Bronchial epithelial cell (primary cell): ENCODE results near the gene PDZK1IP1. TPM values are rescaled to one million over a fixed set of nuclear protein-coding genes. Genes with fewer than 3 reads are reported as not detected.

ENCODE experiments used
- DNase-seq: peaks from one replicate; pipeline ENCODE4 v3.0.0-alpha.2; 2010; ENCODE audit warnings: low read depth
- FAIRE-seq: peaks from 2 replicates; lab custom pipeline; 2011; peaks lifted over from hg19 to GRCh38; lab: Jason Lieb, UNC
- H3K27me3 ChIP-seq: 2 replicates; pipeline ENCODE4 v1.5.1; 2011; ENCODE audit warnings: low read length; ENCODE audit not compliant: control insufficient read depth, insufficient read depth
- H3K36me3 ChIP-seq: 2 replicates; pipeline ENCODE4 v1.5.1; 2011; ENCODE audit warnings: low read length; ENCODE audit not compliant: control insufficient read depth, insufficient read depth
- H3K4me3 ChIP-seq: 2 replicates; pipeline ENCODE4 v1.5.1; 2011; ENCODE audit warnings: mild to moderate bottlenecking, low read depth, low read length, control low read depth
- total RNA-seq: library from RNA; depleted of rRNA; stranded (reverse); fragments of >200 nt; gene quantifications from 2 replicates; pipeline ENCODE4 v1.2.1, GENCODE V29; 2014
- TF ChIP-seq, protein P1 (sequence below): IDR thresholded peaks from 2 replicates; pipeline ENCODE4 v1.5.1; 2011; ENCODE audit warnings: mild to moderate bottlenecking, moderate library complexity, low read length, control low read depth, inconsistent platforms; ENCODE audit not compliant: insufficient read depth, severe bottlenecking

PDZK1IP1 gene
- total RNA-seq, 1 donor from 2014 or later = 0.26 TPM

- no peak for DNase-seq
- Histone ChIP-seq H3K27me3 (no peaks in the 10 kb centered on the region), H3K36me3 (no peaks in the 10 kb centered on the region), H3K4me3 (no peak overlapping the region)
- TF ChIP-seq, protein P1, sequence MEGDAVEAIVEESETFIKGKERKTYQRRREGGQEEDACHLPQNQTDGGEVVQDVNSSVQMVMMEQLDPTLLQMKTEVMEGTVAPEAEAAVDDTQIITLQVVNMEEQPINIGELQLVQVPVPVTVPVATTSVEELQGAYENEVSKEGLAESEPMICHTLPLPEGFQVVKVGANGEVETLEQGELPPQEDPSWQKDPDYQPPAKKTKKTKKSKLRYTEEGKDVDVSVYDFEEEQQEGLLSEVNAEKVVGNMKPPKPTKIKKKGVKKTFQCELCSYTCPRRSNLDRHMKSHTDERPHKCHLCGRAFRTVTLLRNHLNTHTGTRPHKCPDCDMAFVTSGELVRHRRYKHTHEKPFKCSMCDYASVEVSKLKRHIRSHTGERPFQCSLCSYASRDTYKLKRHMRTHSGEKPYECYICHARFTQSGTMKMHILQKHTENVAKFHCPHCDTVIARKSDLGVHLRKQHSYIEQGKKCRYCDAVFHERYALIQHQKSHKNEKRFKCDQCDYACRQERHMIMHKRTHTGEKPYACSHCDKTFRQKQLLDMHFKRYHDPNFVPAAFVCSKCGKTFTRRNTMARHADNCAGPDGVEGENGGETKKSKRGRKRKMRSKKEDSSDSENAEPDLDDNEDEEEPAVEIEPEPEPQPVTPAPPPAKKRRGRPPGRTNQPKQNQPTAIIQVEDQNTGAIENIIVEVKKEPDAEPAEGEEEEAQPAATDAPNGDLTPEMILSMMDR = no peak
- FAIRE-seq = no peak
Observed at GRCh38 chr1:47187231-47187925, 2.5 kb downstream of the PDZK1IP1 start.

GRCh38 chr1:47186267-47187185 lies 3.3 kb downstream of the PDZK1IP1 start:
- TF ChIP-seq, protein P1 = no peak
- DNase-seq (no peak), FAIRE-seq (no peak)
- H3K4me3 ChIP-seq = no peak overlapping the region
- H3K36me3 ChIP-seq = no peaks in the 10 kb centered on the region
- no peaks in the 10 kb centered on the region for H3K27me3 ChIP-seq

DNA sequence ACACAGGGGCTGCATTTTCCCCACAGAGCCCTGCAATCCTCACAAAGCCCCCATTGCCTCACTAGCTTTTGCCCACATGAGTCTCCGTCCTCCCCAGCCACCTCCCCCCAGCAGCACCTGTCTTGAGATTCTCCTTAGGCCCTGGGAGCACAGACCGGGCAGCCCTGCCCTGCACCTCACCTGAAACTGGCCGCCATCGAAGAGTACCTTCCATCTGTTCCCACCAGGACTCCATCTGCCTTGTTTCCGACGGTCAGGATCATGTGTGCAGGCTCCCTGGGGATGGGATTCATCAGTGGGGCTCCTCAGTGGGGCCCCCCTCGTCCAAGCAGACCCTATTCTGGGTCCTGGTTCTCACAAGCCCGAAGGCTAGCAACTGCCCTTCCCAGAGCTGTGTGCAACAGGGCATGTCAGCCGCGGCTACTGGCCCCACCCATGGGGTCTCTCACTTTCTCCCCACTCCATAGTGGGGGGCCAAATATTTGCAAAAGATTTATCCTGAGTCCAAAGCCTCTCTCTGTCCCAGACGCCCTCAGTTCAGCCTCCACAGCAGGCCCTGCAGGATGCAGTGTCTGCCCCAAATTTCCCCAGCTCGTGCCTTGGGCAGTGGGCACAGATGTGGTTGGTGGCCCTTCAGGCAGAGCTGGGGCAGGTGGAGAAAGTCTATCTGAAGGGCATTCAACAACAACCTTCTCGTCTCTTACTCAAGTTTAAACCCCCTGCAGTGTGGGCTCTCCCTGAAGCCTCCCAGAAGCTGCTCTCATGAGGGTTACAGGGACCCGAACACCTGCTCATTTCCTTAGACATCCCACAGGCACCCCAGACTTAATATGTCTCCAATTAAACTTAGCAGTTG lies 4.8 kb downstream of the PDZK1IP1 start:
- no peaks in the 10 kb centered on the region for H3K36me3 ChIP-seq
- DNase-seq (no peak), FAIRE-seq (no peak)
- H3K4me3 ChIP-seq = no peak overlapping the region
- H3K27me3 ChIP-seq = no peaks in the 10 kb centered on the region
- TF ChIP-seq, protein P1 = no peak

DNA sequence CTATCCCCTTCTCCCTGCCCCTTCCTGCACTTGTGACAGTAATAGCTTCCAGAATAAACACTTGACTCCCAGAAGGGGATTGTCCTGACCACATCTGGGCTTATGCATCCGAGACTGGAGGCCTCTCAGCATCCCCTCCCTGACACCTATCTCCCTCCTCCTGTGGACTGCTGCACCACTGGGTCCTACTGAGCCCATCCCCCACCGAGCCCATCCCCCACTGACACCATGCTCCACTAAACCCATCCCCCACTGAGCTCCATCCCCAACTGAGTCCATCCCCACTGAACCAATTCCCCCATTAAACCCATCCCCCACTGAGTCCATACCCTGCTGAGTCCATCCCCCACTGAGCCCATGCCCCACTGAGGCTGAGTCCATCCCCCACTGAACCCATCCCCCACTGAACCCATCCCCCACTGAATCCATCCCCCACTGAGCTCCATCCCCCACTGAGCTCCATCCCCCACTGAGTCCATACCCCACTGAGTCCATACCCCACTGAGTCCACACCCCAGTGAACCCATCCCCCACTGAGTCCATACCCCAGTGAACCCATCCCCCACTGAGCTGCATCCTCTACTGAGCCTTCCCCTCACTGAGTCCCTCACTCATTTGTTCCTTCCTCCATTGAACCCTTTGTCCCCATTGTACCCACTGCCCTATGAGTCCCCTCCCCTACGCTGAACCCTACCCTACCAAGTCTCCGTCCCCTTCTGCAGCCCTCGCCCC lies 5.6 kb downstream of the PDZK1IP1 start:
- TF ChIP-seq, protein P1 = no peak
- FAIRE-seq = no peak
- DNase-seq = no peak

More for the DNA sequence above, 5.6 kb downstream of the PDZK1IP1 start:
- no peaks in the 10 kb centered on the region for H3K27me3 ChIP-seq
- H3K4me3 ChIP-seq = no peak overlapping the region
- H3K36me3 ChIP-seq = no peaks in the 10 kb centered on the region
